ENCODE results near the gene C3orf49. TPM values are rescaled to one million over a fixed set of nuclear protein-coding genes. Genes with fewer than 3 reads are reported as not detected.

Gene C3orf49
- total and polyA plus RNA-seq, 2 of the 13 experiments (the other 11 are each of a cell fraction or from before 2014, with no cell fraction given), result not detected

DNA sequence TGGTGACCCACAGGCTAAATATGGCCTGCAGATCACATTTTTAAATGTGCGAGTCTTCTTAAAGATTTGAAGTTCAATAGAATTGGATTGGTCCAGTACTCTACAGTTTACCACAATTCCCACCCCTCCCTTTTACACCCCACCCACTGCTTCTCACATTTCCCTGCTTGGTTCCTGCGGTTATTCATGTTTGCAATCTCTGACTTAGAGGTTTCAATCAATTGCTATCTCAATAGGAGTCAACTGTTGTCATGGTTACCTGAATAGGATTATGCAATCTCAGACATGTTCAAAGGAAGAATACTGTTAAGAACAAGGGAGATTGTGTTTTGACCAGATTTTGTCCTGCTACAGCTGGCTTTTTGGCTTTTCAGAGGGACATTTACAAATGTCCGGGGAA lies 4.9 kb upstream of the C3orf49 start (continued):
- TF ChIP-seq ZNF20 (CRISPR knock-in tag; IDR thresholded peaks at IDR 0.05) (no peak), CBX5 (CRISPR knock-in tag; IDR thresholded peaks at IDR 0.05; ENCODE audit: borderline replicate concordance) (no peak), SOX6 (IDR thresholded peaks at IDR 0.05) (no peak), SOX6 (CRISPR knock-in tag; IDR thresholded peaks at IDR 0.05) (peak; percentile 21; the same call in 1 of the 2 replicates), ARNT (IDR thresholded peaks at IDR 0.05) (no peak), ZNF317 (CRISPR knock-in tag; IDR thresholded peaks at IDR 0.05) (no peak), THAP7 (CRISPR knock-in tag; IDR thresholded peaks at IDR 0.05) (no peak), BORCS8-MEF2B (CRISPR knock-in tag; IDR thresholded peaks at IDR 0.05) (no peak), RFX5 (IDR thresholded peaks at IDR 0.05; ENCODE audit: low read depth, low read length) (peak; percentile 19; the same call in 1 of the 2 replicates), TP53 (CRISPR knock-in tag; conservative IDR thresholded peaks at IDR 0.05) (no peak), MBD4 (IDR thresholded peaks at IDR 0.05; ENCODE audit: borderline replicate concordance, low read length) (no peak), CEBPB (IDR thresholded peaks at IDR 0.05; ENCODE audit: borderline replicate concordance, low read depth, low read length) (peak; percentile 91), MAFK (conservative IDR thresholded peaks at IDR 0.05 in 1 of 2, IDR thresholded peaks at IDR 0.05 in 1 of 2; ENCODE audit: low read length in 2 of 2) (no peak), SP4 (CRISPR knock-in tag; IDR thresholded peaks at IDR 0.05) (no peak), ZNF160 (CRISPR knock-in tag; IDR thresholded peaks at IDR 0.05) (no peak), TCF7L2 (IDR thresholded peaks at IDR 0.05; ENCODE audit: low read depth, low read length) (no peak), NKX3-1 (CRISPR knock-in tag; IDR thresholded peaks at IDR 0.05) (no peak), RFX3 (CRISPR knock-in tag; IDR thresholded peaks at IDR 0.05) (peak; percentile 84), ZNF3 (CRISPR knock-in tag; IDR thresholded peaks at IDR 0.05) (no peak)
- TF ChIP-seq, protein P1, sequence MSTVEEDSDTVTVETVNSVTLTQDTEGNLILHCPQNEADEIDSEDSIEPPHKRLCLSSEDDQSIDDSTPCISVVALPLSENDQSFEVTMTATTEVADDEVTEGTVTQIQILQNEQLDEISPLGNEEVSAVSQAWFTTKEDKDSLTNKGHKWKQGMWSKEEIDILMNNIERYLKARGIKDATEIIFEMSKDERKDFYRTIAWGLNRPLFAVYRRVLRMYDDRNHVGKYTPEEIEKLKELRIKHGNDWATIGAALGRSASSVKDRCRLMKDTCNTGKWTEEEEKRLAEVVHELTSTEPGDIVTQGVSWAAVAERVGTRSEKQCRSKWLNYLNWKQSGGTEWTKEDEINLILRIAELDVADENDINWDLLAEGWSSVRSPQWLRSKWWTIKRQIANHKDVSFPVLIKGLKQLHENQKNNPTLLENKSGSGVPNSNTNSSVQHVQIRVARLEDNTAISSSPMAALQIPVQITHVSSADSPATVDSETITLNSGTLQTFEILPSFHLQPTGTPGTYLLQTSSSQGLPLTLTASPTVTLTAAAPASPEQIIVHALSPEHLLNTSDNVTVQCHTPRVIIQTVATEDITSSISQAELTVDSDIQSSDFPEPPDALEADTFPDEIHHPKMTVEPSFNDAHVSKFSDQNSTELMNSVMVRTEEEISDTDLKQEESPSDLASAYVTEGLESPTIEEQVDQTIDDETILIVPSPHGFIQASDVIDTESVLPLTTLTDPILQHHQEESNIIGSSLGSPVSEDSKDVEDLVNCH (CRISPR knock-in tag; IDR thresholded peaks at IDR 0.05), result no peak
- TF ChIP-seq, protein P2, sequence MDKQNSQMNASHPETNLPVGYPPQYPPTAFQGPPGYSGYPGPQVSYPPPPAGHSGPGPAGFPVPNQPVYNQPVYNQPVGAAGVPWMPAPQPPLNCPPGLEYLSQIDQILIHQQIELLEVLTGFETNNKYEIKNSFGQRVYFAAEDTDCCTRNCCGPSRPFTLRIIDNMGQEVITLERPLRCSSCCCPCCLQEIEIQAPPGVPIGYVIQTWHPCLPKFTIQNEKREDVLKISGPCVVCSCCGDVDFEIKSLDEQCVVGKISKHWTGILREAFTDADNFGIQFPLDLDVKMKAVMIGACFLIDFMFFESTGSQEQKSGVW (CRISPR knock-in tag; IDR thresholded peaks at IDR 0.05; ENCODE audit: borderline replicate concordance), result no peak
- TF ChIP-seq, protein P3, sequence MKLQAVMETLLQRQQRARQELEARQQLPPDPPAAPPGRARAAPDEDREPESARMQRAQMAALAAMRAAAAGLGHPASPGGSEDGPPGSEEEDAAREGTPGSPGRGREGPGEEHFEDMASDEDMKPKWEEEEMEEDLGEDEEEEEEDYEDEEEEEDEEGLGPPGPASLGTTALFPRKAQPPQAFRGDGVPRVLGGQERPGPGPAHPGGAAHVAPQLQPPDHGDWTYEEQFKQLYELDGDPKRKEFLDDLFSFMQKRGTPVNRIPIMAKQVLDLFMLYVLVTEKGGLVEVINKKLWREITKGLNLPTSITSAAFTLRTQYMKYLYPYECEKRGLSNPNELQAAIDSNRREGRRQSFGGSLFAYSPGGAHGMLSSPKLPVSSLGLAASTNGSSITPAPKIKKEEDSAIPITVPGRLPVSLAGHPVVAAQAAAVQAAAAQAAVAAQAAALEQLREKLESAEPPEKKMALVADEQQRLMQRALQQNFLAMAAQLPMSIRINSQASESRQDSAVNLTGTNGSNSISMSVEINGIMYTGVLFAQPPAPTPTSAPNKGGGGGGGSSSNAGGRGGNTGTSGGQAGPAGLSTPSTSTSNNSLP (IDR thresholded peaks at IDR 0.05; ENCODE audit: low read depth, low read length), result peak; percentile 17; the same call in 1 of the 2 replicates
- TF ChIP-seq, protein P4, sequence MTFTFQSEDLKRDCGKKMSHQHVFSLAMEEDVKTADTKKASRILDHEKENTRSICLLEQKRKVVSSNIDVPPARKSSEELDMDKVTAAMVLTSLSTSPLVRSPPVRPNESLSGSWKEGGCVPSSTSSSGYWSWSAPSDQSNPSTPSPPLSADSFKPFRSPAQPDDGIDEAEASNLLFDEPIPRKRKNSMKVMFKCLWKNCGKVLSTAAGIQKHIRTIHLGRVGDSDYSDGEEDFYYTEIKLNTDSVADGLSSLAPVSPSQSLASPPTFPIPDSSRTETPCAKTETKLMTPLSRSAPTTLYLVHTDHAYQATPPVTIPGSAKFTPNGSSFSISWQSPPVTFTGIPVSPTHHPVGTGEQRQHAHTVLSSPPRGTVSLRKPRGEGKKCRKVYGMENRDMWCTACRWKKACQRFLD (CRISPR knock-in tag; IDR thresholded peaks at IDR 0.05; ENCODE audit: borderline replicate concordance), result no peak
- TF ChIP-seq, protein P5, sequence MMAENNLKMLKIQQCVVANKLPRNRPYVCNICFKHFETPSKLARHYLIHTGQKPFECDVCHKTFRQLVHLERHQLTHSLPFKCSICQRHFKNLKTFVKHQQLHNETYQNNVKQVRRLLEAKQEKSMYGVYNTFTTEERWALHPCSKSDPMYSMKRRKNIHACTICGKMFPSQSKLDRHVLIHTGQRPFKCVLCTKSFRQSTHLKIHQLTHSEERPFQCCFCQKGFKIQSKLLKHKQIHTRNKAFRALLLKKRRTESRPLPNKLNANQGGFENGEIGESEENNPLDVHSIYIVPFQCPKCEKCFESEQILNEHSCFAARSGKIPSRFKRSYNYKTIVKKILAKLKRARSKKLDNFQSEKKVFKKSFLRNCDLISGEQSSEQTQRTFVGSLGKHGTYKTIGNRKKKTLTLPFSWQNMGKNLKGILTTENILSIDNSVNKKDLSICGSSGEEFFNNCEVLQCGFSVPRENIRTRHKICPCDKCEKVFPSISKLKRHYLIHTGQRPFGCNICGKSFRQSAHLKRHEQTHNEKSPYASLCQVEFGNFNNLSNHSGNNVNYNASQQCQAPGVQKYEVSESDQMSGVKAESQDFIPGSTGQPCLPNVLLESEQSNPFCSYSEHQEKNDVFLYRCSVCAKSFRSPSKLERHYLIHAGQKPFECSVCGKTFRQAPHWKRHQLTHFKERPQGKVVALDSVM (CRISPR knock-in tag; IDR thresholded peaks at IDR 0.05), result no peak

Measured in HepG2 (cell line).